DMS153 treated with DMSO at 0.1 percent for 48 hours (cell line): ENCODE measurements around the gene ZDHHC16.
"Not testable (repeated sequence)": the region's sequence is repeated elsewhere in the genome, so short reads cannot be mapped to it uniquely, and the experiment has no call there.

Source experiments
- DNase-seq: peaks from one replicate; lab custom pipeline; 2025; ENCODE audit not compliant: unreplicated experiment; lab: John Stamatoyannopoulos, UW

ZDHHC16 gene

GRCh38 chr10:97475936-97476594 lies 30.1 kb downstream of the ZDHHC16 start:
- DNase-seq: no peak

- DNase-seq: not testable (repeated sequence)
Observed at GRCh38 chr10:97479410-97479809, 33.4 kb downstream of the ZDHHC16 start.

GRCh38 chr10:97479939-97480338 lies 34.0 kb downstream of the ZDHHC16 start:
- DNase-seq: no peak

- DNase-seq: no peak
Observed at GRCh38 chr10:97481071-97481470, 35.1 kb downstream of the ZDHHC16 start.

GRCh38 chr10:97482381-97482780 lies 36.4 kb downstream of the ZDHHC16 start:
- no peak for DNase-seq

GRCh38 chr10:97483506-97483905 lies 37.5 kb downstream of the ZDHHC16 start:
- no peak for DNase-seq

- no peak for DNase-seq
Observed at GRCh38 chr10:97483921-97484320, 37.9 kb downstream of the ZDHHC16 start.

GRCh38 chr10:97485647-97486281 lies 39.8 kb downstream of the ZDHHC16 start:
- no peak for DNase-seq

- DNase-seq: no peak
Observed at GRCh38 chr10:97490592-97490991, 44.6 kb downstream of the ZDHHC16 start.

- DNase-seq: no peak
Observed at GRCh38 chr10:97494151-97494550, 48.2 kb downstream of the ZDHHC16 start.

GRCh38 chr10:97494863-97495506 lies 49.0 kb downstream of the ZDHHC16 start:
- no peak for DNase-seq

GRCh38 chr10:97497572-97498075 lies 51.6 kb downstream of the ZDHHC16 start:
- peak; percentile 42 for DNase-seq

- DNase-seq: peak; percentile 96
Observed at GRCh38 chr10:97498076-97498840, 52.3 kb downstream of the ZDHHC16 start, which contains the start of gene MMS19. Gene MMS19 (minus strand): TSS chr10:97498422. CDS start chr10:97498384, 38 bp downstream.

- DNase-seq: no peak
Observed at GRCh38 chr10:97498841-97499560, 53.0 kb downstream of the ZDHHC16 start, which contains the start of gene UBTD1. Gene UBTD1 (plus strand): TSS chr10:97498924. CDS start chr10:97499204, 280 bp downstream.

- DNase-seq: no peak
Observed at GRCh38 chr10:97499561-97500296, 53.8 kb downstream of the ZDHHC16 start.

- DNase-seq: no peak
Observed at GRCh38 chr10:97500297-97500575, 54.3 kb downstream of the ZDHHC16 start.

GRCh38 chr10:97502916-97503315 lies 56.9 kb downstream of the ZDHHC16 start:
- no peak for DNase-seq

- DNase-seq: no peak
Observed at GRCh38 chr10:97503406-97503805, 57.4 kb downstream of the ZDHHC16 start.

- DNase-seq: no peak
Observed at GRCh38 chr10:97505152-97505551, 59.2 kb downstream of the ZDHHC16 start.
